ENCODE results near the gene MFSD11. TPM values are rescaled to one million over a fixed set of nuclear protein-coding genes. Genes with fewer than 3 reads are reported as not detected.

Gene MFSD11
- total and polyA plus RNA-seq, 2 of the 8 experiments (the other 6 are each of a cell fraction or from before 2014, with no cell fraction given), result 17.7 to 19.8 TPM

DNA sequence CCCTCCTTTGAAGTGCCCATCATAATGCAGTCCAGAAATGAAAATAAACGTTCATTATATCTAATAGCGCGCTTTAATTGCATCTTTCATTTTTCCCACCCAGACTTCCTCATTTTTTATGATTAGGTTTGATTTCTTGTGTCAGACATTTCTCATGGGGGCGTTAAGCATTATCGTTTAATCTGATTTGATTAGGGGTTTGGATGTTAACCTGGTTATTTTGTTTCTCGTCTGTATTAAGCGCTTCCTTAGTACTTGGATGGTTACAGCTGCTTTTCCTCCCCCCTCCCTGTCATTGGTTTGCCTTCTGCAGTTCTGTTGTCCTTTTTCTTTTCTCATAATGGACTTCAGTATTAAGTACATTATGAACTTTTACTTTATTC lies 540 bp downstream of the MFSD11 start:
- H2BK5ac ChIP-seq (ENCODE audit: low read depth, low read length), result no peak overlapping the region
- H2BK15ac ChIP-seq (ENCODE audit: low read length), result no peak overlapping the region
- H2AFZ ChIP-seq (ENCODE audit: low read length), result no peak overlapping the region
- no peaks in the 10 kb centered on the region for H3K9me3 ChIP-seq (ENCODE audit: insufficient read depth in 2 of 2, low read depth in 1 of 2, low read length in 1 of 2)
- H3K4me1 ChIP-seq (replicated peaks in 1 of 4; ENCODE audit: control insufficient read depth in 3 of 4, insufficient read depth in 4 of 4, low read length in 3 of 4), result peaks cover 3 to 12% (median 7%) of the 10 kb centered on the region in 4 experiments; a peak in 6 of 7 replicates
- no peaks in the 10 kb centered on the region for H3K27me3 ChIP-seq (replicated peaks in 1 of 4; ENCODE audit: control insufficient read depth in 3 of 4, extremely low read depth in 1 of 4, insufficient read depth in 3 of 4, low read length in 3 of 4)
- no peak overlapping the region for H3K56ac ChIP-seq (replicated peaks; ENCODE audit: insufficient read length, low read depth, low read length)
- peak overlapping the region; percentile 88 to 95 for H3K4me2 ChIP-seq (ENCODE audit: insufficient read depth in 1 of 2, low read depth in 2 of 2, low read length in 2 of 2)
- H2BK12ac ChIP-seq (ENCODE audit: low read depth, low read length), result no peak overlapping the region
- peaks cover 13 to 17% of the 10 kb centered on the region in 2 experiments for H4K20me1 ChIP-seq (replicated peaks in 1 of 2; ENCODE audit: control insufficient read depth in 1 of 2, insufficient read depth in 2 of 2, low read length in 2 of 2)
- TF ChIP-seq POU5F1 (IDR thresholded peaks at IDR 0.05; ENCODE audit: low read depth, low read length) (no peak), TBP (IDR thresholded peaks at IDR 0.05; ENCODE audit: low read depth, low read length) (no peak), SAP30 (IDR thresholded peaks at IDR 0.05; ENCODE audit: insufficient read depth, insufficient replicate concordance, low read length) (no peak), CHD2 (IDR thresholded peaks at IDR 0.05; ENCODE audit: low read length) (no peak), TCF12 (IDR thresholded peaks at IDR 0.05; ENCODE audit: low read depth, low read length) (no peak), SRF (IDR thresholded peaks at IDR 0.05; ENCODE audit: low read depth, low read length) (no peak), GTF2F1 (IDR thresholded peaks at IDR 0.05; ENCODE audit: borderline replicate concordance, low read depth, low read length) (no peak)
- TF ChIP-seq, protein P1, sequence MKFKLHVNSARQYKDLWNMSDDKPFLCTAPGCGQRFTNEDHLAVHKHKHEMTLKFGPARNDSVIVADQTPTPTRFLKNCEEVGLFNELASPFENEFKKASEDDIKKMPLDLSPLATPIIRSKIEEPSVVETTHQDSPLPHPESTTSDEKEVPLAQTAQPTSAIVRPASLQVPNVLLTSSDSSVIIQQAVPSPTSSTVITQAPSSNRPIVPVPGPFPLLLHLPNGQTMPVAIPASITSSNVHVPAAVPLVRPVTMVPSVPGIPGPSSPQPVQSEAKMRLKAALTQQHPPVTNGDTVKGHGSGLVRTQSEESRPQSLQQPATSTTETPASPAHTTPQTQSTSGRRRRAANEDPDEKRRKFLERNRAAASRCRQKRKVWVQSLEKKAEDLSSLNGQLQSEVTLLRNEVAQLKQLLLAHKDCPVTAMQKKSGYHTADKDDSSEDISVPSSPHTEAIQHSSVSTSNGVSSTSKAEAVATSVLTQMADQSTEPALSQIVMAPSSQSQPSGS (IDR thresholded peaks at IDR 0.05; ENCODE audit: low read length), result no peak
- CTCF ChIA-PET (ENCODE audit: partially characterized antibody), result interaction anchor here (1.2 to 1.6 kb wide), 2 partner anchors 104 to 201 kb away, joined by 3 read pairs; no protein-coding TSS in a partner anchor
- no peak overlapping the region for H2AK5ac ChIP-seq (ENCODE audit: low read depth, low read length)
- POLR2A ChIA-PET (ENCODE audit: partially characterized antibody), result interaction anchor here (0.7 to 9.2 kb wide), 12 partner anchors 8 to 186 kb away, joined by 3 to 181 read pairs (median 9); partner anchors contain the start of genes JMJD6, METTL23 and MXRA7
- no peak overlapping the region for H2BK20ac ChIP-seq (ENCODE audit: low read length)
- H3K36me3 ChIP-seq (ENCODE audit: control insufficient read depth in 2 of 4, insufficient read depth in 4 of 4, low read length in 3 of 4), result peaks cover 14 to 34% (median 27%) of the 10 kb centered on the region in 4 experiments
- DNase-seq (ENCODE audit: low read depth in 1 of 2, low spot score in 2 of 2) (no peak), FAIRE-seq (no peak)
- no peak overlapping the region for H2BK120ac ChIP-seq (replicated peaks; ENCODE audit: low read depth, low read length)
- no peak overlapping the region for H3K23ac ChIP-seq (ENCODE audit: insufficient read length)
- H3K79me1 ChIP-seq (ENCODE audit: low read depth, low read length), result no peaks in the 10 kb centered on the region
- no peak overlapping the region for H3K18ac ChIP-seq (ENCODE audit: extremely low read depth, low read length)
- 38% methylated on average over 7 of the region's 7 CpGs; no CpG with 5 or more reads in 1 of the 2 experiments for WGBS, 2 experiments (ENCODE audit: extremely low coverage in 1 of 2, insufficient coverage in 1 of 2, insufficient read length in 1 of 2, insufficient replicate concordance in 2 of 2, low coverage in 1 of 2, low lambda C conversion rate in 2 of 2, missing lambda C conversion rate in 1 of 2)
- H3K23me2 ChIP-seq (ENCODE audit: low read depth, low read length), result peaks cover 9% of the 10 kb centered on the region; the same call in 1 of the 2 replicates
- H4K5ac ChIP-seq (ENCODE audit: insufficient read length, low read depth, low read length), result no peak overlapping the region
- peak overlapping the region in 3 of 4 experiments; percentile 42 to 100 (median 91); a peak in 5 of 7 replicates for H3K9ac ChIP-seq (replicated peaks in 1 of 4; ENCODE audit: extremely low read depth in 1 of 4, low read depth in 3 of 4, low read length in 3 of 4)
- no peak overlapping the region for H4K91ac ChIP-seq (replicated peaks; ENCODE audit: insufficient read length, low read length)
- H3K4ac ChIP-seq (replicated peaks; ENCODE audit: insufficient read length, low read depth, low read length), result no peak overlapping the region
- H3K4me3 ChIP-seq (ENCODE audit: extremely low read depth in 1 of 4, insufficient read depth in 2 of 4, low read depth in 3 of 4, low read length in 4 of 4), result peak overlapping the region; percentile 74 to 99 (median 88)
- H3K79me2 ChIP-seq (ENCODE audit: control insufficient read depth in 1 of 2, insufficient read depth in 2 of 2, low read length in 2 of 2), result peaks cover 16 to 52% of the 10 kb centered on the region in 2 experiments
- H3K14ac ChIP-seq (ENCODE audit: insufficient read length), result no peak overlapping the region
- H4K8ac ChIP-seq (ENCODE audit: extremely low read depth, insufficient read depth, low read length), result no peak overlapping the region
- no peak overlapping the region for H3K27ac ChIP-seq (ENCODE audit: low read depth, low read length)
